GM18498 (cell line): ENCODE data around the gene FAM241B.

Source experiments
- ATAC-seq: cut with Tn5 transposase; IDR thresholded peaks from one replicate; pipeline ENCODE4 v1.9.1; 2021; ENCODE audit warnings: mild to moderate bottlenecking, moderate library complexity; ENCODE audit not compliant: unreplicated experiment

The FAM241B gene

DNA sequence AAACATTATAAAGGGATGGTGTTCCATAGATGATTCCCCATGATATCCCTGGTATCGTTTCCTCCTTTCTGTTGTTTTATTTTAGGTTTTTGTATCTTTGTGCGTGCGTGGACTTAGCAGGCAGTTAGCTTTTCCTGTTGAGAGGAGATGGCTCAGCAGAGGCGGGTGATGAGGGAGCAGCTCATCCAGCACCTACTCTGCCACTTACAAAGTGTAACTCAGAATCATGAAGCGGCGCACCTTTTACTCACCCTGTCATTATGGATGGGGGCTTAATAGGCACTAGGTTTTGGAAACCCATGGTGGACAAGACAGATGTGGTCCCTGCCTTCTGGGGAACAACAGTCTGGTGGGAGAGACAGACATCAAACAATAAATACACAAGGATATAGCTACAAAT is 17.1 kb downstream of the FAM241B start:
- ATAC-seq: no peak

DNA sequence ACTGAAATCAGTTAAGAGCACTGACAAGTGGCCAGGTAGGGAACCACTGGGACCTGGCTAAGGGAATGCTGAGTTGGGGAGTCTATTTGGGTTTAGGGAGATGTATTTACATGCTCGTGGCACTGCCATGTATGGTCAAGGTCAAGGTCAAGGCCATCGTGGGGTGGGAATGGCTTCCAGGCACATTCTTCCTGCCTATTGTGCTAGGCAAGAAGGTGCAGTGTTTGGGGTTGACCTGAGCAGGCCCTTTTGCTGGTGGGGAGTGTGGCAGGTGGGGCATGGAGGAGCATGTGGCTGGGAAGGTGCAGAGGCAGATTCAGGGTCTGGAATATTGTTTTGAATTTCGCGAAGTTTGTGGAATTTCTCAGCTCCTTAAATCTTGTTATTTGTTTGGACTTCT is 17.8 kb downstream of the FAM241B start:
- ATAC-seq: no peak

DNA sequence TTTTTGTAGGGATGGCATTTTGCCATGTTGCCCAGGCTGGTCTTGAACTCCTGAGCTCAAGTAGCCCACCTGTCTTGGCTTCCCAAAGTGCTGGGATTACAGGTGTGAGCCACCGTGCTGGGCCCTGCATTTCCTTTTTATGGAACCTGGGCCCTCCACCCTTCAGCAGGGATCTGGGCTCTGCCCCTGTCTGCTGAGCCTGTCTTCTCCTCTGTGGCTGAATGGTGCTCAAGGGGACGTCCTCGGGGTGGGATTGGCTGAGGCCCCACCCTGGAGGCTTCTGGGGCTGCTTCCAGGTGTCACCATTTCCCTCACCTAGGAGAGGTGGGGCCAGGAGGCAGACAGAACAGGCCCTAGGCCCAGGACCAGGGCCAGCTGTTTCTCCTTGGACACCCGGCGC is 18.4 kb downstream of the FAM241B start:
- ATAC-seq: no peak

DNA sequence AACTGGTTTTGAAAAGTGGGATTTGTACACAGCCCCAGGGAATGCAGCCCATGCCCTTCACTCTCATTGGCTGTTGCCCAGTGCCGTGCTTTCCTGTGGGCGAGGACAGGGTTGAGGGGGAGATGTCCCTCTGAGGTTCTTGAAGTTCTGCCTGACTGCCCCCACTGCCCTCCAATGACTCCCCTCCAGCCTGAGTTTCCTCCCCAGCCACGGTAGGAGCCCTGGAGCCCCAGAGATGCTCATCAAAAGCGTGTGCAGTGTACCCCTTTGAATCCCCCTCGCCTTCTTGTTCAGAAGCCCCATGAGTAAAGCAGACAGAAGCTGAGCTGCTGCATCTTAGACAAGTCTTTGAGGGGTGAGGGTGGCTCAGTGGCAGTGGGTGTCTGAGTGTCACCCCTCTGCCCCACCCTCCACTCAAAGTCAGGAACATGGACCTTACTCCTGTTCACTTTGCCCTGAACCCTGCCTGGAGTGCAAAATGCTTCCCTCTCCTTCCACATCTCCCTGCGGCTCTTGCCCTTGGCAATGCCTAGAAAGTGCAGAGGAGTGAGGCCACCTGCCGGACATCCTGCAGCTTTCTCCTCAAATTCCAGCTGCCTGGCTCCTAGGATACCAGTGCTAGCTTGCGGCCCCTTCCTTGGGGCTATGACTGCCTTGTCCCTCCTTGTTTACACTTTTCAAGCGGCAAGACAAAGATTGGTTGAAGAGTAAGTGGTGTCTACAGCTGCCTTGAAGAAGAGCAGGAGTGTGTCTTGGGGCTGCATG is 19.9 kb downstream of the FAM241B start:
- no peak for ATAC-seq

DNA sequence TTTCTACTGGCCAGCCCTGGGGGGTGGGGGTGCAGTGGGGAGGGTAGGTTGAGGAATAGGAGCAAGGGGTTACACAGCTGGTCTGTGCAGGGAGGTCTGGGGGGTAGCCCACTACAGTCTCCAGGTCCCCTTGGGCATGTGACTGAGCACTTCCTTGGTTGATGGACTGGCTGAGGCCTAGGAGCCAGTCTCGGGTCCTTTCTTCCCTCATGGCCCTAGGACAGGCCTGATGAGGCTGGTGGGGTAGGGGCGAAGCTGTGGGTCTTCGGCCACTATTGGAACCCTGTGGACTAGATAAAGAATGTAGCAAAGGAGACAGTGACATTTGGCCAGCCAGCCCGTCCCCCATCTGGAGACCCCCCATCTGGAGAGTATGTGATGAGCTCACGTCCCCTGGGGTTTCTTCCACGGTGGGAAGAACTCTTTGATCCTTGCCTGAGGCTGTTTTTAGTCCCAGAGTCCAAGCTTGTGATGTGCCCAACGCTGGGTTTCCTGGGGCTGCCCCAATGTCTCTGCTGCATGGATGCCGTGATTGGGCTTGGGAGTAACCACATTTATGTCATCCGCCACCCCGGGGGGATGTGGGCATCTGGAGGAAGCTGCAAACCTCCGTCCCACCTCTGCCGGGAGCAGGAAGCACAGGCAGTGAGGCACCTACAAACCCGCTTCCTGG is 20.7 kb downstream of the FAM241B start:
- ATAC-seq: no peak

DNA sequence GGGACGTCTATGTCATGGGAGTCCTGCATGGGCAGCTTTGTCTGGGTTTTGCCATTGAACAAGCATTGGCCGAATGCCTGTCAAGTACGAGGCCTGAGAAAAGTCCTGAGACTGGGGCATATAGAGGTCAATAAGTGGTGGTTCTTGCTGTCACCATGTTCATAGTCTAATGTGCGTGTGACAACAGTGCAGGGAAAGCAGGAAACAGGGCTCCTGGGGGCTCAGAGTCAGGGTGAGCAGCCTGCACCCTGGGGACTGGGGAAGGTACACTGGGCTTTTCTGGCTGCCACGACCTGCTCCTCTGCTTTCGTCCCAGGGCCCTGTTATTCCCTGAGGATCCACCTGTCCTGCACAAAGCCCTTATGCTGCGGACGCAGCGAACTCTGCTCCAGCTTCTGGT is 21.3 kb downstream of the FAM241B start:
- ATAC-seq: no peak

DNA sequence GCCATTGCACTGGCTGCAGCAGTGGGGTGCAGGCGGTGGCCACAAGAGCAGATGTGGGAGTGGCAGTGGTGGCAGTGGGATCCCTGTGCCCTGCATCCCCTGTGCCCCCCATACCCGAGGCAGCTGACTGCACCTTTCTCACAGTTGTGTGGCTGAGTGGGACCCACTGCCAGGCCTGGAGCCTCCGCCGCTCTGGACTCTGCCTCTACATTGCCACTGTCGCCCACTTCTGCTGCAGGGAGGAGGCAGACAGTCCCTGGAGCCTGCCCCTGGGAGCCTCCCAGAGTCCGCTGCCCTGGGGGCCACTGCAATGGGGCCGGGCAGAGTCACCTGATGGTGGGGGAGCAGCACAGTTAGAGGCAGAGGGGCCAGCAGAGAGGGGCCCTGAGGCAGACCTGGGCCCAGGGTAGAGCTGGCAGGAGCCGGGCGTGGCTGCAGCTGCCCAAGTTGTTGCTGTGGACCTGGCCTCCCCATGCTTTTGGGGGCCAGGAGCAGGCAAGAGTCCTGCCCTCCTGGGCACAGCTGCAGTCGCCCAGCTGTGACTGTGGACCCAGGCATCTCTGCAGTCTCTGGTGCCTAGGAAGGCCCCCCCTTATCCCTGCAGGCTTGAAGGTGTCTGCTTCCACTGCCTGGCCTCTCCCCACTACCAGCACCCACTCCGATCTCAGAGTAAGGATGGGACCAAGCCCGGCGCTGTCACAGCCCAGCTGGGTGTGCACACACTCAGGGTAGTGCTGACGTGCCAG is 22.2 kb downstream of the FAM241B start:
- no peak for ATAC-seq

DNA sequence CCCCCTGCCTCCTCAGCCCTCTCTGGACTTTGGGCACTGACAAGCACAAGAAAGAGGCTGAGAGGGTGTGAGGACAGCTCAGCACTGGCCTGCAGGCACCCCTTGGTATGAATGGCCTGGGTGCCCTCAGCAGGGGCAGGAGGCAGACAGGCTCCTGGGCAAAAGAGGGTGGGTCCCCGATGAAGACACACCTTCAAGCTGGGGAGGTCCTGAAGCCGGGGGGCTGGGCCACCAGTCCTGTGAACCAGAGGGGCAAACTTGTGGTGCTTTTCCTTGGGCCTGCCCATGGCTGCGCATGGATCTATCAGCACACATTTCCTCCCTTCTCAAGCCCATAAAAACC is 22.8 kb downstream of the FAM241B start:
- ATAC-seq: no peak

DNA sequence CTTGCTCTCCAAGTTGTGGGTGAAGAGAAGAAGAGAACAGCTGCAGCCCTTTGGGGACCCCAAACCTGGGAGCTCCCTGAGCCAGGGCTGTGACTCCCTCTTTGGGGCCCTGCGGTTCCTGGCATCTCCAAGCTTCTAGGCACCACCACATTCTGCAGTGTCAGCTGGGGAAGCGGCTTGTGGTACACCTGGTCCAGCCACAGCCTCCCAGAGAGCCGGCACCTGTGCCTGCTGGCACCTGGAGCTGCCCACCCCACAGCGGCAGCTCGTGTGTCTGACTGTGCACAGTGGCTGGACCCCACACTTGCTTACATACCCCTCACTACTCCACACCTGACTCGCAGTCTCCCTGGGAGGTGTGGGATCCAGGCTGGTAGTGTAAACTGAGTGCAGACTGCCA is 23.5 kb downstream of the FAM241B start:
- no peak for ATAC-seq

DNA sequence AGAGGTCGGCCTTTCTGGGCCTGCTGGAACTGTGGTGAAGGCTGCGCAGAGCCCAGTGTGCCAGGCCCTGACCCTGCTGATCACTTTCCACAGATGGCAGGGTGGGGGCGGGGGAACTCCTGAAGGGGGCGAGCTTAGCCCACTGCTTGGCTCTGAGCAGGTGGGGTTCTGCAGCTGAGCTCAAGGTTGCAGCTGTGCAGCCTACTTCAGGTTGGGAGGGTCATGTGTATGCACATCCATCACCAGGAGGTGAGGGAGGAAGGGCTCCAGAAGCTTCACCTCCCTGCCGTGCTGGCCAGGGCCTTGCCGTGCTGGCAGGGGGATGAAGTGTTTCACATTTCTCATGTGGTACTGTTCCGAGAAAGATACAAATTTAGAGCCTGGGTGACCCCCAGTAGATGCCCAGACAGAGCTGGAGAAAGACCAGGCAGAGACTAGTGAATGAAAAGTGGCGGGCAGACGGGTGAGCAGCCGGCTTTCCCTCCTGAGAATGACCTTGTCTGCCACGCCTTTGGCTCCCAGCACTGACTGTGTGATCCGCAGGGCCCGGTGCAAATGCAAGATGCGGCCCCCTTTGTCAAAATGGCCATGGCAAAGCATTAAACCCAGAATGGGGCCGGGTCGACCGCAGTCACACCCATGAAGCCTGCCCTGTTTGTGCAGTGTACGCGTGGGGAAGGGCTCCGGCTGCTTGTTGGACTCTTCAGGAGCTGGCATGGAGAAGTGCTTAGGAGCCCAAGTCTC is 25.2 kb downstream of the FAM241B start:
- ATAC-seq: no peak

DNA sequence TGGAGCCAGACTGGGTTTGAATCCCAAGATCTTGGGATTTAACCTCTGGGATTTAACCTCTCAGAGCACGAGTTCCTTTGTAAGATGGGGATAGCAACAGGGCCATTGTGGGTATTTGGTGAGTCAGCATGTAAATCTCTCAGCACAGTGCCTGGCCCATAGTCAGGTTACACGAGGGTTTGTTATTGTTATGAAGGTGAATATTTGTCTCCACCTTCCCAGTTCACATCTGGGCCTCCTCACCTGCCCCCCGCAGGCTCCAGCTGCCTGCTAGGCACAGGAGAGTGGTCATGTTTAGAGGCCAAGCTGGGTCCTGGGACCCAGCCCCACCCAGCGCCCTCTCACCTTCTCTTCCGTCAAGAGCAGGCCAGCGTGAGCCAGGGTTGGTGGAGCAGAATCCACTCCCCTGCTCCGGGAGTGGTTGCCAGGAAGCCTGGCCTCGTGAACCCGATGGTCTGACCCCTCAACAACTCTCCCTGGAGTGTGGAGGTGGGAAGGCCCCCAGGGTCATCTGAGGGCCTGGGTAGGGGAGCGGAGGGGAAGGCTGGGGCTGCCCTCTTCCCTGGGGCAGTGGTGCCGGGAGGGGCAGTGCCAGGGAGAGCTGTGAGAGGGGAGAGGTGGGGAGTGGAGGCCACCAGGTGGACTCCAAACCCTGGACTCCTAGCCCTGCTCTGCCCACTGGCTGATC is 26.0 kb downstream of the FAM241B start:
- ATAC-seq: no peak

DNA sequence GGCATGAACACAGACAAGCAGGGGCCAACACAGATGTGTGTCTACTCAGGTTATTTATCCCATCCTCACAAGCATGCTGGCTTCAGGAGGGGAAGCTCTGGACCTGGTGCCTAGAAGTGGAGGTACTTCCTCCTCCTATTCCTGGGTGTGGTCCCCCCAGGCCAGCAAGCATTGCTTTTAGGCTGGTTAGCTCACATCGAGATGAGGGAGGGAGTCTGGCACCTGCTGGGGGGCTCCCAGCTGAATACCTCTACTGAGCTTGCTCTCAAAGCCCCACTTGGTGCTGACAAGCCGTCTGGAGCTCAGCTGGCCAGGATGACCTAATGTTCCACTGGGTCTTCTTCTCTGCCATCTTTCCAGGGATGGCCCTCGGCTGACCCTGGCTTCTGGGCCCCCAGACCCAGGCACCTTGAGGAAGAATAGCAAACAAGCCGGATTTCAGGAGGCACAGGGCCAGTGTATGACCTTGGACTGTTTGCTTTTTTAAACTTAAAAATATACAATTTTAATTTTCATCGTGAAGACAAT is 26.8 kb downstream of the FAM241B start:
- ATAC-seq: no peak

DNA sequence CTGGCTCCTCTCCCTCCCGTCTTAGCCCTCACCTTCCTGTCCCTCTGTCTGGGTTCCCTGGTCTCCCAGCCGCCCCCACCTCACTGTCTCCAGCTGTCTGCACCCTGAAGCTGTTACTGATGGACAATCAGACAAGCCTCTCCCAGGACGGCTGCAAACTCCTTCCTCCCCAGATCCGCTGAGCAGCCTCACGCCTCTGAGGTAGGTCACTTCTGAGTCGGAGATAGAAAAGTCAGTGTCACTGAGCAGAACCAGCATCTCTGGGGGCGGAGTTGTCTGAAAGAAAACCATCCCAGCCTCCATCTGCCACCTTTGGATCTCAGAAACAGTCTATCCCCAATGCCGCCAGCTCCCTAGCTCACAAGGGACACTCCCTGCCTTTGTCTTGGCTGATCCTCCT is 27.4 kb downstream of the FAM241B start:
- no peak for ATAC-seq

DNA sequence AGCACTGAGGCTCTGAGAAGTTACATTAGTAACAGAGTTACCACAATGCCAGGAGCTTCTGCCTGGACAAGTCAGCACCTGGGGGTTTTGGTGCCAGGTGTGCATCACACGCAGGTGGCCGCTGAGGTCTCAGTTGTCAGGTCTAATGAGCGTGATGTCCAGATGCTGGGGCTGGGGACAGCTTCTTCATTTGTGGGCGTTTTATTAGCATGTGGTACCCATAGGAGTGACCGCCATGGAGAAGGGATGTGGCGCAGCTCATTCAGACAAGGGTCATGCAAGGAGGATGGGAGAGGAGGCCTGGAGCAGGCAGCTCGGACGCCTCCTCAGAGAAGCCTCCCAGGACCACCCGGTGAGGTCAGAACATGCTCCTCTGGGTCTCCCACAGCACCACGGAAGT is 27.8 kb downstream of the FAM241B start:
- ATAC-seq: no peak

DNA sequence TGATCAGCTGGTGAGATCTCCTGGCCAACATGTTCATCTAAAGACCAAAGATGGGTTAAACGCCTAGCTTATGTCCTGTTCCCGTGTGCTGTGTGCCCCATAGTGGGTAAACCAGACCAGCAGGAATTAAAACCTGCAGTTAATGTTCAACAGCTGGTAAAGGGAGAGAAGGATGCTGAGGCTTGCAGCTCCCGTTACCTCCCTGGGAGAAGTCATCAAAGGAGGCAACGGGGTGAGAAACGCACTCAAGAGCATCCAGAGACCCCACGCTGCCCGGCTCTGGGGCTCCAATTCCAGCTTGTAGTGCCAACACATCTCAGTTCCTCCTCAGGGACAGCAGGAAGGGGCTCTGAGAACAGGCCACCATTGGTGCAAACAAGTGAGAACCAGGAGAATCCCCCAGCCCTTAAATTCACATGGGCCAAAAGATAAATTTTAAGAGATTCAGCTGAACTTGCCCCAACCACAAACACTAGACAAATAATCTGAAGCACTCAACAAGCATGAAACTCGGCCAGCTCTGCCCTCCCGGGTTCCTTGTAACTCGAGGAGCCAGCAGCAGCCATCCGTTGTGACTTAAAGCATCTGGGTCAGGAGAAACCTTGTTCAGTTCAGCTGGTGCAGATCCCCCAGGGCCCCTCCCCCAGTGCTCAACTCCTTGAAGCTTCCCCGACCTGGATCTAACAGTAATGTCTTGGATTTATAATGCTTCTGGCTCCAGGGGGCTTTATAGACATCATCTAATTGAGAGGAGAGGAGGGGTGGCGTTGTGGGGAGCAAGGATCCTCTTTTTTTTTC is 29.4 kb downstream of the FAM241B start:
- no peak for ATAC-seq

DNA sequence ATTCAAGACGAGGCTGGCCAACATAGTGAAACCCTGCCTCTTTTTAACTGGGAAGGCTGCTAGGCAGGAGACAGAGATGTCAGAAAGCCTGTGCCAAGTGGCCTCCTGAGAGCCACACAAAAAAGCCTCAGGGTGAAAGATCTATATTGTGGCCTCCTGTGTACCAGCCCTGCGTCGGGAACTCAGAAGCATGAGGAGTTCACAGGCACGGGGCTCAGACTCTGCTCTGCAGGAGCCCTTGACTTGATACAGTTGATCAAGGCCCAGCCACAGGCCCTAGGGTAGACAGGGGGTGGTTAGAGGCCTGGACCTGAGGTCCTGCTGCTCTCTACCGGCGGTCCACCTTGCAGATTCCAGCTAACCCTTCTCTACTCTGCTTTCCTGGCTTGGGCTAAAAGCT is 30.2 kb downstream of the FAM241B start:
- no peak for ATAC-seq

DNA sequence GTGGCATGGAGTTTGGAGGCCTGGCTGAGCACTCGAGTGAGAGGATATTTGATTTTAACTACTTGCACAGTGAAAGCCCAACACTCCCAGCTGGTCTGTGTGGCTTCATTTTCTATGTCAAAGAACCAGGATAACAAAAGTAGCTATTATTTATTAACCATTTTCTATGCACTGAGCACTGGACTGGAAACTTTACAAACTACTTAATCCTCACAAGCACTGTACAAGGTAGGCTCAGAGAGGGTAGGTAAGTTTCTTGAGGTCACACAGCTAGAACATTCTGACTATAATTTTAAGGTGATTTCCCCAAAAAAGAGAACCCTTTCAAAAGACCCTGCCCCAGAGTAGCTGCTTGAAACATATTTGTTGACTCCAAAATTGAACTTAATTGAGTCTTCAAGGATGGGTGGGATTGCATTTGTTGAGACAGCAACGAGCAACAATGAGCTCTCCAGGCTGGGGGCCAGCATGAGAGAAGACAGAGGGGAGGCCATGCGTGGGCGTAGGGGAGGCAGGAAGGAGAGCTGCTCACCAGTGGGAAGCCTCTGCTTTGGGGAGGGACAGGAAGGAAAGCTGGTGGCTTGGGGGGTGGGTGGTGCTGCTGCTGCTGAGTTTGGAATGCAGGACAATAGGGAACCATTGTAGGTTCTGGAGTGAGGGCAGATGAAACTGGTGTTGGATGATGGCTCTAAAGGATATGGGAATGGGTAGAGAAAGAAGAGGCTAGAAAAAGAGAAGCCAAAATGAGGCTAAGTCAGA is 31.5 kb downstream of the FAM241B start:
- ATAC-seq: no peak

DNA sequence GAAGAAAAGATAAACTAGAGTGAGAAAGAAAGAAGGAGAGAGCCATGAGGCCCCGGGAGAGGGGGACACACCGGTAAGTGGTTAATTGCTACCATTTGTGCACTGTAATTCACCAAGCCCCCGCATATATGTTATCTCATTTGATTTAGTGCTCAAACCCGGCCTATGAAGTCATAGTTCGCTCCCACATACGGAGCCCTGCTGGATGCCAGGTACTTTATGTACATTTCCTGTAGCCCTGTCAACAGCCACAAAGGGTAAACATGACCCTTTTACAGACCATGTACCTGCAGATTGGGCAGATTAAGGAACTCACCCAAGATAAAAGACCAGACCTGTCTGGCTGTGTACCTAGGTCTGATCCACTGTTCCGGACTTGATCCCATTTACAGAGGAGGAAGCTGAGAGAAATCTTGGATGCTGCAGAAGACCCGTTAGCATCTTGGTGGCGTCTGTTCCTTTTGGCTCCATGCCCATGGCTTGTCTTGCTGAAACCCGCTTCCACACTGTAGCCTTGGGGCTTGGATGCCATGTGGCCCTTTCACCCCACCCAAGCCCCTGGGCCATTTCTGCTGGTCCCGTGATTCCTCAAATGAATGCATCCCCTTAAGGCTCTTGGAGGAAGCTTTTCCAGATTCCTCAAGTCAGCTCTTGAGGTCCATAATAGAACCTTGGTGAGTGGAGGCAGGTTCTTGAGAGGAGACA is 32.3 kb downstream of the FAM241B start:
- ATAC-seq: no peak
